Measurements from ENCODE around the gene CTXN3.

The CTXN3 gene

GRCh38 chr5:127608077-127608660 is 40.7 kb upstream of the CTXN3 start:
- no peak overlapping the region for H3K4me3 ChIP-seq (ENCODE audit: low read depth, low read length)
- no peak for TF ChIP-seq CTCF (IDR thresholded peaks at IDR 0.05; ENCODE audit: low read depth, low read length)

GRCh38 chr5:127609011-127609410 is 39.9 kb upstream of the CTXN3 start:
- no peak for TF ChIP-seq CTCF (IDR thresholded peaks at IDR 0.05; ENCODE audit: low read depth, low read length)
- no peak overlapping the region for H3K4me3 ChIP-seq (ENCODE audit: low read depth, low read length)

- H3K4me3 ChIP-seq (ENCODE audit: low read depth, low read length), result no peak overlapping the region
- no peak for TF ChIP-seq CTCF (IDR thresholded peaks at IDR 0.05; ENCODE audit: low read depth, low read length)
These were observed 38.9 kb upstream of the CTXN3 start for GRCh38 chr5:127609957-127610356.

GRCh38 chr5:127612441-127613141 is 36.3 kb upstream of the CTXN3 start:
- TF ChIP-seq CTCF (IDR thresholded peaks at IDR 0.05; ENCODE audit: low read depth, low read length), result no peak
- H3K4me3 ChIP-seq (ENCODE audit: low read depth, low read length), result no peak overlapping the region

GRCh38 chr5:127615916-127616315 is 33.0 kb upstream of the CTXN3 start:
- H3K4me3 ChIP-seq (ENCODE audit: low read depth, low read length), result no peak overlapping the region
- no peak for TF ChIP-seq CTCF (IDR thresholded peaks at IDR 0.05; ENCODE audit: low read depth, low read length)

- no peak overlapping the region for H3K4me3 ChIP-seq (ENCODE audit: low read depth, low read length)
- no peak for TF ChIP-seq CTCF (IDR thresholded peaks at IDR 0.05; ENCODE audit: low read depth, low read length)
These were observed 28.9 kb upstream of the CTXN3 start for GRCh38 chr5:127619908-127620479.

Data from WI38 (cell line).